K562 (cell line): ENCODE data around the gene VGLL4. TPM values are rescaled to one million over a fixed set of nuclear protein-coding genes. Genes with fewer than 3 reads are reported as not detected.

ENCODE experiments used
- ATAC-seq: fragments of 200-7000 bp; cut with Tn5 transposase; 3 replicates; pipeline ENCODE4 v1.9.1; 2020; ENCODE audit warnings: moderate library complexity
- BruUV-seq: library from RNA; stranded (reverse); fragments of 400-500 nt; replicated peaks from 2 replicates; lab custom pipeline; 2021; lab: Mats Ljungman, UMichigan
- CTCF ChIA-PET: fragments of 300-600 bp; formaldehyde crosslinking; extraction: SDS; loops from one replicate; lab custom pipeline; 2021; ENCODE audit warnings: low intra/inter-chr PET ratio; lab: Yijun Ruan, JAX
- POLR2A ChIA-PET: fragments of 300-600, 350-650 bp; sonication (Branson Sonifier 250); formaldehyde crosslinking; extraction: SDS; loops from one replicate; lab custom pipeline; 2021; ENCODE audit warnings: antibody characterized with exemption, inconsistent platforms; lab: Yijun Ruan, JAX
- DNase-seq, 4 experiments: peaks; one replicate each; pipeline versions ENCODE4 v3.0.0 to v3.0.0-alpha.2; 2011 to 2018; ENCODE audit warnings: low spot score in 3 of 4, mixed read lengths in 3 of 4; ENCODE audit errors: extremely low read depth in 1 of 4
- FAIRE-seq: peaks from 2 replicates; lab custom pipeline; 2011; peaks lifted over from hg19 to GRCh38; lab: Jason Lieb, UNC
- H2AFZ ChIP-seq: 2 replicates; pipeline ENCODE4 v1.6.0; 2011; ENCODE audit warnings: low read depth, low read length, control low read depth, inconsistent platforms
- H3K27ac ChIP-seq: fragments of 200-600 bp; 3 replicates; pipeline ENCODE4 v1.8.0; 2011; ENCODE audit warnings: low read depth, mild to moderate bottlenecking, control low read depth, inconsistent platforms, low read length, moderate library complexity, mixed read lengths; ENCODE audit errors: extremely low read depth
- H3K27me3 ChIP-seq, 2 experiments: fragments of 300-600 bp in 1 of 2; 2 replicates in 1 of 2; 3 replicates in 1 of 2; pipeline versions ENCODE4 v1.6.0 to v1.8.0; 2011; ENCODE audit warnings: inconsistent platforms in 2 of 2, low read length in 2 of 2, mild to moderate bottlenecking in 1 of 2, mixed read lengths in 1 of 2, moderate library complexity in 1 of 2; ENCODE audit not compliant: control insufficient read depth in 2 of 2, insufficient read depth in 2 of 2
- H3K36me3 ChIP-seq: fragments of 300-600 bp; 3 replicates; pipeline ENCODE4 v1.8.0; 2011; ENCODE audit warnings: mild to moderate bottlenecking, low read length, inconsistent platforms; ENCODE audit not compliant: control insufficient read depth, insufficient read depth
- H3K4me1 ChIP-seq, 2 experiments: fragments of 200-600 bp in 1 of 2; replicated peaks in 1 of 2; 2 replicates in 1 of 2; 3 replicates in 1 of 2; pipeline versions ENCODE4 v1.5.1 to v1.8.0; 2011; ENCODE audit warnings: inconsistent platforms in 2 of 2, low read length in 2 of 2, mild to moderate bottlenecking in 1 of 2, mixed read lengths in 1 of 2, moderate library complexity in 1 of 2; ENCODE audit not compliant: control insufficient read depth in 2 of 2, insufficient read depth in 2 of 2
- H3K4me2 ChIP-seq: 2 replicates; pipeline ENCODE4 v1.6.1; 2011; ENCODE audit warnings: low read length, control low read depth, inconsistent platforms, mixed read lengths; ENCODE audit not compliant: insufficient read depth
- H3K4me3 ChIP-seq: fragments of 200-600 bp; sonication (generic), shearing (Covaris generic); 2 replicates; pipeline ENCODE4 v1.5.1; 2016; ENCODE audit warnings: control low read depth, inconsistent platforms
- H3K79me2 ChIP-seq: fragments of 200-600 bp; 3 replicates; pipeline ENCODE4 v1.8.0; 2011; ENCODE audit warnings: low read length, inconsistent platforms; ENCODE audit not compliant: control insufficient read depth, insufficient read depth
- H3K9ac ChIP-seq, 2 experiments: 2 replicates each; pipeline versions ENCODE4 v1.6.0 to v1.6.1; 2011; ENCODE audit warnings: low read depth in 2 of 2, low read length in 2 of 2, control low read depth in 1 of 2, inconsistent platforms in 1 of 2, mild to moderate bottlenecking in 1 of 2, mixed read lengths in 1 of 2; ENCODE audit not compliant: insufficient read depth in 1 of 2
- H3K9me1 ChIP-seq: one replicate; pipeline ENCODE4 v1.6.0; 2011; ENCODE audit warnings: inconsistent platforms, mild to moderate bottlenecking, low read length, moderate library complexity; ENCODE audit not compliant: control insufficient read depth, insufficient read depth
- H3K9me3 ChIP-seq: replicated peaks from 2 replicates; pipeline ENCODE4 v1.5.1; 2011; ENCODE audit warnings: low read depth, low read length, inconsistent platforms; ENCODE audit not compliant: control insufficient read depth, insufficient read depth
- H4K20me1 ChIP-seq: replicated peaks from 2 replicates; pipeline ENCODE4 v1.6.1; 2011; ENCODE audit warnings: low read length, inconsistent platforms, mixed read lengths; ENCODE audit not compliant: control insufficient read depth, insufficient read depth
- DEAF1 ChIP-seq: fragments of 450-650 bp; formaldehyde crosslinking; IDR thresholded peaks from 2 replicates; pipeline ENCODE4 v1.4.0; 2020; ENCODE audit warnings: mild to moderate bottlenecking, moderate library complexity
- GTF2E2 ChIP-seq: fragments of 200-800 bp; sonication (Bioruptor generic); IDR thresholded peaks from 2 replicates; pipeline ENCODE4 v1.6.1; 2016; ENCODE audit warnings: missing genetic modification characterization, missing compliant biosample characterization
- RBM22 ChIP-seq: fragments of 200-400 bp; formaldehyde crosslinking; IDR thresholded peaks from 2 replicates; pipeline ENCODE4 v1.6.1; 2018; ENCODE audit warnings: low read length, low read depth; ENCODE audit not compliant: poor library complexity, severe bottlenecking
- RHOXF2B ChIP-seq: fragments of 250-450 bp; sonication (Bioruptor Pico); conservative IDR thresholded peaks from 2 replicates; pipeline ENCODE4 v1.5.1; 2021
- UBTF ChIP-seq, 2 experiments: IDR thresholded peaks; 2 replicates each; pipeline ENCODE4 v1.6.1; 2012; ENCODE audit warnings: improper control_type of control experiment in 2 of 2, low read depth in 2 of 2, low read length in 2 of 2, borderline replicate concordance in 1 of 2
- WGBS: fragments of 100-300 bp; shearing (Covaris generic); methylation state at CpG from one replicate; pipeline ENCODE4 v1.1.6; 2016; ENCODE audit warnings: low coverage, mixed read lengths; ENCODE audit not compliant: insufficient coverage; ENCODE audit errors: missing lambda C conversion rate; 5-methylcytosine and 5-hydroxymethylcytosine counted together
- in situ Hi-C: fragments of 300-500 bp; cut with MboI; formaldehyde crosslinking; loops from 4 replicates; pipeline ENCODE4 v1.15.0; 2018; ENCODE audit warnings: inconsistent platforms, mixed read lengths
- intact Hi-C: fragments of 100-400 bp; cut with micrococcal nuclease; formaldehyde crosslinking; loops from 2 replicates; pipeline ENCODE4 v1.14.2; 2022
- polyA plus RNA-seq, 8 experiments: library from polyadenylated mRNA; depleted of rRNA in 4 of 8; stranded (reverse) in 5 of 8; unstranded in 3 of 8; fragments of >200 nt; fragmentation: Nextera tagmentation in 2 of 8; fragmentation: Illumina TruSeq in 1 of 8; extraction: Ambion mirVana in 2 of 8; extraction: Trizol in 1 of 8; gene quantifications; 2 replicates each; pipeline versions ENCODE4 v1.2.1 to v1.2.3, GENCODE V29; 2011 to 2014; ENCODE audit warnings: inconsistent platforms in 1 of 8, missing spikeins in 1 of 8
- total RNA-seq, 7 experiments: library from RNA; depleted of rRNA in 6 of 7; stranded (reverse); fragments of >200 nt in 6 of 7; fragmentation: Illumina TruSeq in 2 of 7; extraction: Trizol in 2 of 7; gene quantifications; 2 replicates each; pipeline versions ENCODE4 v1.2.1 to v1.2.3, GENCODE V29; 2011 to 2021; ENCODE audit warnings: low replicate concordance in 1 of 7

VGLL4 gene
- total and polyA plus RNA-seq, 9 of the 15 experiments (the other 6 are each of a cell fraction or from before 2014, with no cell fraction given) = 0.27 to 10.9 (median 8.6) TPM

GRCh38 chr3:11558411-11558903 lies 85.3 kb downstream of the VGLL4 start:
- no peak for DNase-seq
- no peak overlapping the region for H2AFZ ChIP-seq
- no peak overlapping the region for H3K9ac ChIP-seq
- POLR2A ChIA-PET = interaction anchor here (0.5 to 1.2 kb wide), 2 partner anchors 10 to 314 kb away, joined by 4 to 5 read pairs; no protein-coding TSS in a partner anchor
- H3K4me2 ChIP-seq = no peak overlapping the region
- TF ChIP-seq RHOXF2B (CRISPR knock-in tag) (no peak), UBTF (IDR thresholded peaks at IDR 0.05; ENCODE audit: borderline replicate concordance in 1 of 2, low read depth in 2 of 2, low read length in 2 of 2) (no peak), GTF2E2 (no peak), DEAF1 (CRISPR knock-in tag) (no peak), RBM22 (peak; percentile 73)
- no peak for FAIRE-seq
- no peaks in the 10 kb centered on the region for H3K79me2 ChIP-seq
- ATAC-seq = no peak
- H3K4me1 ChIP-seq = peaks cover 0 to 19% of the 10 kb centered on the region in 2 experiments; a peak in 1 of 5 replicates
- WGBS = 81% methylated on average over 15 of the region's 17 CpGs
- in situ Hi-C loops (no loop called here), intact Hi-C loops (no loop called here)
- H3K36me3 ChIP-seq = peaks cover 3% of the 10 kb centered on the region; the same call in 1 of the 3 replicates
- CTCF ChIA-PET = no interaction called here
- H4K20me1 ChIP-seq = peaks cover 3% of the 10 kb centered on the region
- H3K27ac ChIP-seq = no peak overlapping the region
- no peaks in the 10 kb centered on the region for H3K27me3 ChIP-seq
- no TSS peak for BruUV-seq
- H3K4me3 ChIP-seq = no peak overlapping the region
- H3K9me1 ChIP-seq = no peaks in the 10 kb centered on the region
- no peaks in the 10 kb centered on the region for H3K9me3 ChIP-seq
